Spleen (tissue), 11 donors: ENCODE measurements around the gene HHAT. TPM values are rescaled to one million over a fixed set of nuclear protein-coding genes. Genes with fewer than 3 reads are reported as not detected.

Source experiments
- DNase-seq: peaks from one replicate; pipeline ENCODE4 v3.0.0-alpha.2; 2020
- H3K27ac ChIP-seq, 8 donors: fragments of 200-600 bp; sonication (generic) in 7 of 8; 1 replicate in 4 of 8; 2 replicates in 4 of 8; pipeline versions ENCODE4 v1.5.0 to v1.8.0; 2016 to 2021; ENCODE audit warnings: inconsistent platforms in 4 of 8, mild to moderate bottlenecking in 4 of 8, moderate library complexity in 1 of 8
- H3K27me3 ChIP-seq, 7 donors: fragments of 200-600 bp; sonication (generic) in 6 of 7; replicated peaks in 1 of 7; 1 replicate in 4 of 7; 2 replicates in 3 of 7; pipeline versions ENCODE4 v1.5.0 to v1.8.0; 2016 to 2021; ENCODE audit warnings: inconsistent platforms in 3 of 7, mild to moderate bottlenecking in 1 of 7
- H3K36me3 ChIP-seq, 6 donors: fragments of 200-600 bp; sonication (generic) in 5 of 6; 1 replicate in 4 of 6; 2 replicates in 2 of 6; pipeline versions ENCODE4 v1.5.0 to v1.8.0; 2016 to 2021; ENCODE audit warnings: inconsistent platforms in 2 of 6
- H3K4me1 ChIP-seq, 6 donors: fragments of 200-600 bp; sonication (generic) in 5 of 6; 1 replicate in 3 of 6; 2 replicates in 3 of 6; pipeline versions ENCODE4 v1.5.0 to v1.8.0; 2016 to 2021; ENCODE audit warnings: inconsistent platforms in 3 of 6
- H3K4me3 ChIP-seq, 8 donors: fragments of 200-600 bp; sonication (generic) in 7 of 8; 1 replicate in 4 of 8; 2 replicates in 4 of 8; pipeline versions ENCODE4 v1.5.0 to v1.8.0; 2016 to 2021; ENCODE audit warnings: inconsistent platforms in 4 of 8, mild to moderate bottlenecking in 4 of 8, moderate library complexity in 2 of 8
- H3K9me3 ChIP-seq, 8 donors: fragments of 200-600 bp; sonication (generic) in 7 of 8; 1 replicate in 4 of 8; 2 replicates in 4 of 8; pipeline versions ENCODE4 v1.5.0 to v1.8.0; 2016 to 2021; ENCODE audit warnings: inconsistent platforms in 4 of 8
- CTCF ChIP-seq, 11 experiments: fragments of 200-600 bp in 7 of 11; fragments of 450-650 bp in 4 of 11; sonication (generic) in 4 of 11; IDR thresholded peaks in 8 of 11; conservative IDR thresholded peaks in 3 of 11; 1 replicate in 7 of 11; 2 replicates in 4 of 11; pipeline versions ENCODE4 v1.4.0 to v1.8.0; 2016 to 2021; ENCODE audit warnings: antibody characterized with exemption in 11 of 11, inconsistent platforms in 4 of 11, mild to moderate bottlenecking in 1 of 11
- POLR2A ChIP-seq, 3 donors: fragments of 450-650 bp; IDR thresholded peaks; one replicate each; pipeline ENCODE4 v1.5.1; 2017; ENCODE audit warnings: antibody characterized with exemption in 3 of 3, mild to moderate bottlenecking in 1 of 3
- POLR2AphosphoS5 ChIP-seq, 3 donors: sonication (generic); formaldehyde crosslinking; IDR thresholded peaks; one replicate each; pipeline ENCODE4 v1.5.1; 2017; ENCODE audit warnings: antibody characterized with exemption in 3 of 3
- WGBS, 5 donors: extraction: QIAGEN DNeasy Blood & Tissue Kit in 3 of 5; methylation state at CpG; one replicate each; pipeline versions ENCODE4 v1.1.5 to v1.1.7; 2013 to 2018; 5-methylcytosine and 5-hydroxymethylcytosine counted together
- intact Hi-C: fragments of 100-400 bp; cut with DNase I; formaldehyde crosslinking; loops from one replicate; pipeline ENCODE4 v1.15.0; 2023; ENCODE audit warnings: low total_unique reads
- polyA plus RNA-seq, 3 donors: library from polyadenylated mRNA; stranded (reverse); fragments of 200-250 nt; gene quantifications; one replicate each; pipeline ENCODE4 v1.2.1, GENCODE V29; 2013
- total RNA-seq, 7 donors: library from RNA; depleted of rRNA in 3 of 7; stranded (reverse); fragments of >200 nt in 3 of 7; fragmentation: NEBNext Ultra II Directional in 4 of 7; extraction: Animal tissue kit (Norgen Biotek cat#: 25700) in 4 of 7; gene quantifications; one replicate each; pipeline versions ENCODE4 v1.1.0 to v1.2.1, GENCODE V29; 2016 to 2021
- donor health status: healthy with polysubstance abuse.
- donor health status: DM: no; HTN: no; CAD: no; lungs with moderate emphysema.
- donor health status: DM: no; HTN: no; CAD: no.
- donor health status: Bipolar disorder and iron deficiency.
- donor health status: healthy.
- donor health status: DM: no; HTN: no; CAD: no.
- donor health status: DM: yes; HTN: yes; CAD: no.

Gene HHAT
- total and polyA plus RNA-seq, 10 donors, result 1.3 to 8.8 (median 4.7) TPM

- H3K4me3 ChIP-seq, result no peak overlapping the region
- WGBS, 5 donors, result 81 to 88% (median 88%) methylated on average over 1 of the region's 1 CpG
- no peaks in the 10 kb centered on the region for H3K27me3 ChIP-seq
- TF ChIP-seq CTCF (IDR thresholded peaks at IDR 0.05 in 8 of 11, conservative IDR thresholded peaks at IDR 0.05 in 3 of 11), result no peak
- TF ChIP-seq POLR2AphosphoS5 (IDR thresholded peaks at IDR 0.05), result no peak
- no peak for TF ChIP-seq POLR2A (IDR thresholded peaks at IDR 0.05)
- H3K36me3 ChIP-seq, result peaks cover 0 to 3% (median 0%) of the 10 kb centered on the region in 6 donors
- H3K4me1 ChIP-seq, result no peaks in the 10 kb centered on the region
- no peaks in the 10 kb centered on the region for H3K9me3 ChIP-seq
- H3K27ac ChIP-seq, result no peak overlapping the region
- DNase-seq, result no peak
- intact Hi-C loops, result no loop called here
Measured at GRCh38 chr1:210625715-210626114, 297.0 kb downstream of the HHAT start.

GRCh38 chr1:210626341-210626740 is 297.6 kb downstream of the HHAT start:
- H3K27me3 ChIP-seq, result no peaks in the 10 kb centered on the region
- no peaks in the 10 kb centered on the region for H3K4me1 ChIP-seq
- DNase-seq, result no peak
- TF ChIP-seq CTCF (IDR thresholded peaks at IDR 0.05 in 8 of 11, conservative IDR thresholded peaks at IDR 0.05 in 3 of 11) (no peak), POLR2A (IDR thresholded peaks at IDR 0.05) (no peak), POLR2AphosphoS5 (IDR thresholded peaks at IDR 0.05) (no peak)
- no peak overlapping the region for H3K4me3 ChIP-seq
- no peaks in the 10 kb centered on the region for H3K9me3 ChIP-seq
- intact Hi-C loops, result no loop called here
- peaks cover 0 to 3% (median 0%) of the 10 kb centered on the region in 6 donors for H3K36me3 ChIP-seq
- no peak overlapping the region for H3K27ac ChIP-seq
- WGBS, 5 donors, result 84 to 96% (median 89%) methylated on average over 2 of the region's 2 CpGs

- TF ChIP-seq POLR2AphosphoS5 (IDR thresholded peaks at IDR 0.05) (no peak), POLR2A (IDR thresholded peaks at IDR 0.05) (no peak), CTCF (IDR thresholded peaks at IDR 0.05 in 8 of 11, conservative IDR thresholded peaks at IDR 0.05 in 3 of 11) (no peak)
- H3K4me3 ChIP-seq, result no peak overlapping the region
- H3K4me1 ChIP-seq, result no peaks in the 10 kb centered on the region
- intact Hi-C loops, result no loop called here
- no peak for DNase-seq
- H3K36me3 ChIP-seq, result peaks cover 0 to 3% (median 0%) of the 10 kb centered on the region in 6 donors
- no peaks in the 10 kb centered on the region for H3K27me3 ChIP-seq
- H3K9me3 ChIP-seq, result no peaks in the 10 kb centered on the region
- H3K27ac ChIP-seq, result no peak overlapping the region
Measured at GRCh38 chr1:210627755-210628154, 299.1 kb downstream of the HHAT start.

- TF ChIP-seq POLR2AphosphoS5 (IDR thresholded peaks at IDR 0.05) (no peak), POLR2A (IDR thresholded peaks at IDR 0.05) (no peak), CTCF (IDR thresholded peaks at IDR 0.05 in 8 of 11, conservative IDR thresholded peaks at IDR 0.05 in 3 of 11) (no peak)
- no peak overlapping the region for H3K4me3 ChIP-seq
- no peaks in the 10 kb centered on the region for H3K9me3 ChIP-seq
- peaks cover 0 to 3% (median 0%) of the 10 kb centered on the region in 6 donors for H3K36me3 ChIP-seq
- H3K4me1 ChIP-seq, result no peaks in the 10 kb centered on the region
- no peaks in the 10 kb centered on the region for H3K27me3 ChIP-seq
- 86 to 95% (median 88%) methylated on average over 2 of the region's 2 CpGs for WGBS, 5 donors
- DNase-seq, result no peak
- intact Hi-C loops, result no loop called here
- H3K27ac ChIP-seq, result no peak overlapping the region
Measured at GRCh38 chr1:210629276-210629675, 300.6 kb downstream of the HHAT start.
